Transverse colon (tissue), 4 donors: ENCODE results near the gene ZFAND3.

ENCODE experiments used
- POLR2A ChIP-seq: fragments of 450-650 bp; IDR thresholded peaks from one replicate; pipeline ENCODE4 v1.6.1; 2016; ENCODE audit warnings: antibody characterized with exemption, mild to moderate bottlenecking, moderate library complexity
- POLR2AphosphoS5 ChIP-seq, 3 donors: sonication (generic); formaldehyde crosslinking; IDR thresholded peaks; one replicate each; pipeline ENCODE4 v1.6.1; 2016; ENCODE audit warnings: antibody characterized with exemption in 3 of 3
- TF ChIP-seq, protein P1 (sequence below), 5 experiments: fragments of 200-600 bp in 3 of 5; fragments of 450-650 bp in 2 of 5; sonication (generic) in 3 of 5; IDR thresholded peaks; 1 replicate in 2 of 5; 2 replicates in 3 of 5; pipeline ENCODE4 v1.5.1; 2016 to 2017; ENCODE audit warnings: antibody characterized with exemption in 5 of 5, inconsistent platforms in 3 of 5, mild to moderate bottlenecking in 2 of 5, moderate library complexity in 1 of 5

DNA sequence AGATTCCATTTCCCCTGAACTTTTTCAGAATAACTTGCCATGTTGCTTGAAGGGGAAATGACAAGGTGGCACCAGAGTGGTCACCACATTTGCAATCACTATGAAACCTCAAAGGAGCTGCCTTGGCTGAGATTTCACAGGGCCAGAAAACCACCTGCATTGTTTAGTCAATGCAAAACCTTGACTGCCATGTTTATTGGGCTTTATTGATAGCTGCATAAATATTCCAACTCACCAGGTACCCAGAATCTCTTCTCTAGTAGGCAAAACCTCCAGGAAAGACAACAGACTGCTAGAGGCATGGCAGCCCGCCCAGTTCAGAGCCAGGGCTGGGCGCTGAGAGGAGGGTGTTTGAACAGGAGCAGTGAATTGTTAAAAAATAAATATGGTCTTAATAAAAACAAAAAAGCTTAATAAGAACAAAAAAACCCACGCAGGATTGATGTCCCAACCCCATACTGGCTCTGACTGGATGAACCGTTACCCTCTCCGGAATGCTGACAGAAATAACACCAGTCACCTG is 375.6 kb downstream of the ZFAND3 start:
- TF ChIP-seq, protein P1, sequence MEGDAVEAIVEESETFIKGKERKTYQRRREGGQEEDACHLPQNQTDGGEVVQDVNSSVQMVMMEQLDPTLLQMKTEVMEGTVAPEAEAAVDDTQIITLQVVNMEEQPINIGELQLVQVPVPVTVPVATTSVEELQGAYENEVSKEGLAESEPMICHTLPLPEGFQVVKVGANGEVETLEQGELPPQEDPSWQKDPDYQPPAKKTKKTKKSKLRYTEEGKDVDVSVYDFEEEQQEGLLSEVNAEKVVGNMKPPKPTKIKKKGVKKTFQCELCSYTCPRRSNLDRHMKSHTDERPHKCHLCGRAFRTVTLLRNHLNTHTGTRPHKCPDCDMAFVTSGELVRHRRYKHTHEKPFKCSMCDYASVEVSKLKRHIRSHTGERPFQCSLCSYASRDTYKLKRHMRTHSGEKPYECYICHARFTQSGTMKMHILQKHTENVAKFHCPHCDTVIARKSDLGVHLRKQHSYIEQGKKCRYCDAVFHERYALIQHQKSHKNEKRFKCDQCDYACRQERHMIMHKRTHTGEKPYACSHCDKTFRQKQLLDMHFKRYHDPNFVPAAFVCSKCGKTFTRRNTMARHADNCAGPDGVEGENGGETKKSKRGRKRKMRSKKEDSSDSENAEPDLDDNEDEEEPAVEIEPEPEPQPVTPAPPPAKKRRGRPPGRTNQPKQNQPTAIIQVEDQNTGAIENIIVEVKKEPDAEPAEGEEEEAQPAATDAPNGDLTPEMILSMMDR (IDR thresholded peaks at IDR 0.05), result no peak
- TF ChIP-seq POLR2AphosphoS5 (IDR thresholded peaks at IDR 0.05), result peak in 1 of 3 donors; percentile 20
- TF ChIP-seq POLR2A, result no peak
